Testis (tissue), 2 donors: ENCODE data around the gene KRTAP5-6.

Source experiments
- CTCF ChIP-seq, 3 experiments: fragments of 450-650 bp in 2 of 3; fragments of 200-600 bp in 1 of 3; sonication (generic) in 1 of 3; IDR thresholded peaks; one replicate each; pipeline ENCODE4 v1.5.1; 2016 to 2019; ENCODE audit warnings: antibody characterized with exemption in 3 of 3, mild to moderate bottlenecking in 2 of 3, moderate library complexity in 1 of 3
- POLR2A ChIP-seq: fragments of 450-650 bp; IDR thresholded peaks from one replicate; pipeline ENCODE4 v1.6.1; 2017; ENCODE audit warnings: antibody characterized with exemption, mild to moderate bottlenecking, moderate library complexity

GRCh38 chr11:1741741-1742140 is 44.7 kb downstream of the KRTAP5-6 start:
- TF ChIP-seq CTCF (IDR thresholded peaks at IDR 0.05) (no peak), POLR2A (no peak)
